Measurements from ENCODE around the gene DDA1.

DNA sequence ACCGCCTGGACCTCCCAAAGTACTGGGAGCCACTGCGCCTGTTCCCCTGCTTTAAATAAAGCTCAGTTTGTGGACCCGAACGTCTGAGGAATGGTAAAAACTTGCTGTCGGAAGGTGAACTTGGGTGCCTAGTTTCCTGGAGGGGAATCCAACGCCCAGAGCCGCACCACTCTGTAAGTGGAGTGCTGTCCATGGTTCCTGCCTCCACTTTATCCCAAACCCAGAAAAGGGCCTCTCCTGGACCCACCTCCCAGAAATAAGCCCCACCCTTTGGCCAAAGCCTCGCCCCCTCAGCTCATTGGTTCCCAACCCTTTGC is 23.0 kb downstream of the DDA1 start:
- TF ChIP-seq POLR2A (IDR thresholded peaks at IDR 0.05) (no peak), EP300 (IDR thresholded peaks at IDR 0.05) (no peak), POLR2AphosphoS5 (IDR thresholded peaks at IDR 0.05) (no peak)
- TF ChIP-seq, protein P1, sequence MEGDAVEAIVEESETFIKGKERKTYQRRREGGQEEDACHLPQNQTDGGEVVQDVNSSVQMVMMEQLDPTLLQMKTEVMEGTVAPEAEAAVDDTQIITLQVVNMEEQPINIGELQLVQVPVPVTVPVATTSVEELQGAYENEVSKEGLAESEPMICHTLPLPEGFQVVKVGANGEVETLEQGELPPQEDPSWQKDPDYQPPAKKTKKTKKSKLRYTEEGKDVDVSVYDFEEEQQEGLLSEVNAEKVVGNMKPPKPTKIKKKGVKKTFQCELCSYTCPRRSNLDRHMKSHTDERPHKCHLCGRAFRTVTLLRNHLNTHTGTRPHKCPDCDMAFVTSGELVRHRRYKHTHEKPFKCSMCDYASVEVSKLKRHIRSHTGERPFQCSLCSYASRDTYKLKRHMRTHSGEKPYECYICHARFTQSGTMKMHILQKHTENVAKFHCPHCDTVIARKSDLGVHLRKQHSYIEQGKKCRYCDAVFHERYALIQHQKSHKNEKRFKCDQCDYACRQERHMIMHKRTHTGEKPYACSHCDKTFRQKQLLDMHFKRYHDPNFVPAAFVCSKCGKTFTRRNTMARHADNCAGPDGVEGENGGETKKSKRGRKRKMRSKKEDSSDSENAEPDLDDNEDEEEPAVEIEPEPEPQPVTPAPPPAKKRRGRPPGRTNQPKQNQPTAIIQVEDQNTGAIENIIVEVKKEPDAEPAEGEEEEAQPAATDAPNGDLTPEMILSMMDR (IDR thresholded peaks at IDR 0.05) = no peak
